ENCODE results near the gene GLRX2. TPM values are rescaled to one million over a fixed set of nuclear protein-coding genes. Genes with fewer than 3 reads are reported as not detected.
"Not testable (repeated sequence)": the region's sequence is repeated elsewhere in the genome, so short reads cannot be mapped to it uniquely, and the experiment has no call there.

The GLRX2 gene
- polyA plus RNA-seq (ENCODE audit: insufficient read length in 12 of 12), result 10 to 100 TPM in 10 of 12 donors, 1 to 10 TPM in 1, not detected in 1; 8.8 to 23.7 (median 15.8) TPM
- long read RNA-seq, donor 1, transcript GLRX2-201 (4 exons, 701 nt), result major isoform, 9 of 9 reads
- long read RNA-seq, donor 1, partial matches to known transcripts, result 0 of 9 reads
- long read RNA-seq, donor 1, other reads (novel, unspliced or antisense), result 0 of 9 reads
- long read RNA-seq, donor 2, transcript GLRX2-201 (4 exons, 701 nt), result major isoform, 13 of 13 reads
- long read RNA-seq, donor 2, partial matches to known transcripts, result 0 of 13 reads
- long read RNA-seq, donor 2, other reads (novel, unspliced or antisense), result 0 of 13 reads
- long read RNA-seq, donor 3, partial matches to known transcripts, result 0 of 4 reads
- long read RNA-seq, donor 3, other reads (novel, unspliced or antisense), result 0 of 4 reads
- long read RNA-seq, donor 4, partial matches to known transcripts, result 0 of 3 reads
- long read RNA-seq, donor 4, other reads (novel, unspliced or antisense), result 0 of 3 reads
- long read RNA-seq, donor 5, transcript GLRX2-201 (4 exons, 701 nt), result major isoform, 19 of 19 reads
- long read RNA-seq, donor 5, partial matches to known transcripts, result 0 of 19 reads
- long read RNA-seq, donor 5, other reads (novel, unspliced or antisense), result 0 of 19 reads
- long read RNA-seq, donor 6, transcript GLRX2-201 (4 exons, 701 nt), result major isoform, 7 of 7 reads
- long read RNA-seq, donor 6, partial matches to known transcripts, result 0 of 7 reads
- long read RNA-seq, donor 6, other reads (novel, unspliced or antisense), result 0 of 7 reads
- long read RNA-seq, donor 7, transcript GLRX2-201 (4 exons, 701 nt), result major isoform, 10 of 10 reads
- long read RNA-seq, donor 7, partial matches to known transcripts, result 0 of 10 reads
- long read RNA-seq, donor 7, other reads (novel, unspliced or antisense), result 0 of 10 reads
- long read RNA-seq, donor 8, transcript GLRX2-201 (4 exons, 701 nt), result major isoform, 18 of 18 reads
- long read RNA-seq, donor 8, partial matches to known transcripts, result 0 of 18 reads
- long read RNA-seq, donor 8, other reads (novel, unspliced or antisense), result 0 of 18 reads
- long read RNA-seq, donor 9, transcript GLRX2-201 (4 exons, 701 nt), result major isoform, 5 of 5 reads
- long read RNA-seq, donor 9, partial matches to known transcripts, result 0 of 5 reads
- long read RNA-seq, donor 9, other reads (novel, unspliced or antisense), result 0 of 5 reads
- long read RNA-seq, donor 10, transcript GLRX2-201 (4 exons, 701 nt), result major isoform, 8 of 8 reads
- long read RNA-seq, donor 10, partial matches to known transcripts, result 0 of 8 reads
- long read RNA-seq, donor 10, other reads (novel, unspliced or antisense), result 0 of 8 reads
- long read RNA-seq, donor 11, transcript GLRX2-201 (4 exons, 701 nt), result major isoform, 14 of 14 reads
- long read RNA-seq, donor 11, partial matches to known transcripts, result 0 of 14 reads
- long read RNA-seq, donor 11, other reads (novel, unspliced or antisense), result 0 of 14 reads

- peak; percentile 82 for DNase-seq
Measured at GRCh38 chr1:193104907-193105820, at the start of gene GLRX2. Gene GLRX2, minus strand, starts transcription at chr1:193105414. Its CDS starts 32 bp downstream, at chr1:193105382.

GRCh38 chr1:193144999-193145398 lies 39.8 kb upstream of the GLRX2 start:
- no peak for DNase-seq

GRCh38 chr1:193144361-193144938 lies 39.2 kb upstream of the GLRX2 start:
- DNase-seq, result no peak

- no peak for DNase-seq
Measured at GRCh38 chr1:193143285-193143684, 38.1 kb upstream of the GLRX2 start.

GRCh38 chr1:193142409-193142808 lies 37.2 kb upstream of the GLRX2 start:
- DNase-seq, result no peak

GRCh38 chr1:193141804-193142203 lies 36.6 kb upstream of the GLRX2 start:
- no peak for DNase-seq

- no peak for DNase-seq
Measured at GRCh38 chr1:193140254-193140653, 35.0 kb upstream of the GLRX2 start.

GRCh38 chr1:193131266-193131860 lies 26.1 kb upstream of the GLRX2 start:
- DNase-seq, result no peak

GRCh38 chr1:193125369-193125768 lies 20.2 kb upstream of the GLRX2 start:
- DNase-seq, result no peak

GRCh38 chr1:193123751-193124150 lies 18.5 kb upstream of the GLRX2 start:
- DNase-seq, result no peak

GRCh38 chr1:193121616-193122593 lies 16.7 kb upstream of the GLRX2 start, which contains the start of gene CDC73:
Gene CDC73, plus strand, starts transcription at chr1:193122031. Its CDS starts 170 bp downstream, at chr1:193122201.
- DNase-seq, result peak; percentile 95

- DNase-seq, result no peak
Measured at GRCh38 chr1:193120604-193121166, 15.5 kb upstream of the GLRX2 start.

GRCh38 chr1:193118803-193119730 lies 13.9 kb upstream of the GLRX2 start:
- DNase-seq, result no peak

- no peak for DNase-seq
Measured at GRCh38 chr1:193118194-193118593, 13.0 kb upstream of the GLRX2 start.

- DNase-seq, result not testable (repeated sequence)
Measured at GRCh38 chr1:193117167-193117566, 12.0 kb upstream of the GLRX2 start.

GRCh38 chr1:193115629-193116227 lies 10.5 kb upstream of the GLRX2 start:
- DNase-seq, result no peak

All from muscle of arm (tissue), 14 donors.